ENCODE data around the gene NCAM2.

The NCAM2 gene

DNA sequence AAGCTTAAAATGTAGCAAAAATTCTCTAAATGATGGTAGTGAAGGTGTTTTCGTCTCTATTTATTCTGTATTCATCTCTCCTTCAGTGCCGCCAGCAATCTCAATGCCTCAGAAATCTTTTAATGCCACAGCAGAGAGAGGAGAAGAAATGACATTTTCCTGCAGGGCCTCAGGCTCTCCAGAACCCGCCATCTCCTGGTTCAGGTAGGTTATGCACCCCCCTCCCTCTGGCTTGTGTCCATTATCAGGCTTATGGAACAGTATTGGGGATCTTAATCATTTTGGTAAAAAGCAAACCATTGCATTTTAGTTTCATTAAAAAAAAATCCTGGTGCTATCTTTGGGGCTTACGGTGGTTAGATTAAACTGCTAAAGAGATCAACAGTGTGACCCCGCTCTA lies 326.1 kb downstream of the NCAM2 start:
- H3K9me3 ChIP-seq (ENCODE audit: control insufficient read depth, insufficient read depth, low read depth, low read length): no peaks in the 10 kb centered on the region
- no peaks in the 10 kb centered on the region for H3K36me3 ChIP-seq (ENCODE audit: control insufficient read depth in 2 of 2, insufficient read depth in 1 of 2, low read length in 2 of 2)
- ChIA-PET POLR2A (no interaction called here), CTCF (no interaction called here)
- H3K27ac ChIP-seq (ENCODE audit: extremely low read depth, low read depth, low read length): no peak overlapping the region
- H3K4me1 ChIP-seq (ENCODE audit: control insufficient read depth, insufficient read depth, low read length): no peaks in the 10 kb centered on the region
- no peak overlapping the region for H3K4me3 ChIP-seq (ENCODE audit: low read depth, low read length)
- TF ChIP-seq SP2 (tag by site-specific recombination; IDR thresholded peaks at IDR 0.05): no peak
- TF ChIP-seq, protein P1, sequence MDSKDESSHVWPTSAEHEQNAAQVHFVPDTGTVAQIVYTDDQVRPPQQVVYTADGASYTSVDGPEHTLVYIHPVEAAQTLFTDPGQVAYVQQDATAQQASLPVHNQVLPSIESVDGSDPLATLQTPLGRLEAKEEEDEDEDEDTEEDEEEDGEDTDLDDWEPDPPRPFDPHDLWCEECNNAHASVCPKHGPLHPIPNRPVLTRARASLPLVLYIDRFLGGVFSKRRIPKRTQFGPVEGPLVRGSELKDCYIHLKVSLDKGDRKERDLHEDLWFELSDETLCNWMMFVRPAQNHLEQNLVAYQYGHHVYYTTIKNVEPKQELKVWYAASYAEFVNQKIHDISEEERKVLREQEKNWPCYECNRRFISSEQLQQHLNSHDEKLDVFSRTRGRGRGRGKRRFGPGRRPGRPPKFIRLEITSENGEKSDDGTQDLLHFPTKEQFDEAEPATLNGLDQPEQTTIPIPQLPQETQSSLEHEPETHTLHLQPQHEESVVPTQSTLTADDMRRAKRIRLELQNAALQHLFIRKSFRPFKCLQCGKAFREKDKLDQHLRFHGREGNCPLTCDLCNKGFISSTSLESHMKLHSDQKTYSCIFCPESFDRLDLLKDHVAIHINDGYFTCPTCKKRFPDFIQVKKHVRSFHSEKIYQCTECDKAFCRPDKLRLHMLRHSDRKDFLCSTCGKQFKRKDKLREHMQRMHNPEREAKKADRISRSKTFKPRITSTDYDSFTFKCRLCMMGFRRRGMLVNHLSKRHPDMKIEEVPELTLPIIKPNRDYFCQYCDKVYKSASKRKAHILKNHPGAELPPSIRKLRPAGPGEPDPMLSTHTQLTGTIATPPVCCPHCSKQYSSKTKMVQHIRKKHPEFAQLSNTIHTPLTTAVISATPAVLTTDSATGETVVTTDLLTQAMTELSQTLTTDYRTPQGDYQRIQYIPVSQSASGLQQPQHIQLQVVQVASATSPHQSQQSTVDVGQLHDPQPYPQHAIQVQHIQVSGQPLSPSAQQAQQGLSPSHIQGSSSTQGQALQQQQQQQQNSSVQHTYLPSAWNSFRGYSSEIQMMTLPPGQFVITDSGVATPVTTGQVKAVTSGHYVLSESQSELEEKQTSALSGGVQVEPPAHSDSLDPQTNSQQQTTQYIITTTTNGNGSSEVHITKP (tag by site-specific recombination; IDR thresholded peaks at IDR 0.05): no peak
- TF ChIP-seq ZNF148 (tag by site-specific recombination; IDR thresholded peaks at IDR 0.05; ENCODE audit: borderline replicate concordance): no peak
- TF ChIP-seq ZNF311 (tag by site-specific recombination; IDR thresholded peaks at IDR 0.05; ENCODE audit: borderline replicate concordance): no peak
- TF ChIP-seq ZNF114 (tag by site-specific recombination; IDR thresholded peaks at IDR 0.05): no peak
- no peak for TF ChIP-seq ZFP3 (tag by site-specific recombination; IDR thresholded peaks at IDR 0.05; ENCODE audit: low read depth)
- TF ChIP-seq ZNF837 (tag by site-specific recombination; IDR thresholded peaks at IDR 0.05): no peak
- TF ChIP-seq ZNF768 (tag by site-specific recombination; IDR thresholded peaks at IDR 0.05): no peak
- TF ChIP-seq WT1 (tag by site-specific recombination; IDR thresholded peaks at IDR 0.05): no peak
- TF ChIP-seq ZNF624 (tag by site-specific recombination; IDR thresholded peaks at IDR 0.05): no peak
- no peak for TF ChIP-seq ZNF610 (tag by site-specific recombination; IDR thresholded peaks at IDR 0.05; ENCODE audit: borderline replicate concordance)
- TF ChIP-seq ZNF514 (tag by site-specific recombination; IDR thresholded peaks at IDR 0.05): no peak
- no peak for TF ChIP-seq ZNF701 (tag by site-specific recombination; IDR thresholded peaks at IDR 0.05)
- no peak for TF ChIP-seq ZNF501 (tag by site-specific recombination; IDR thresholded peaks at IDR 0.05)
- TF ChIP-seq ZNF175 (tag by site-specific recombination; IDR thresholded peaks at IDR 0.05): no peak
- TF ChIP-seq HIC1 (tag by site-specific recombination; IDR thresholded peaks at IDR 0.05): no peak
- TF ChIP-seq, protein P2, sequence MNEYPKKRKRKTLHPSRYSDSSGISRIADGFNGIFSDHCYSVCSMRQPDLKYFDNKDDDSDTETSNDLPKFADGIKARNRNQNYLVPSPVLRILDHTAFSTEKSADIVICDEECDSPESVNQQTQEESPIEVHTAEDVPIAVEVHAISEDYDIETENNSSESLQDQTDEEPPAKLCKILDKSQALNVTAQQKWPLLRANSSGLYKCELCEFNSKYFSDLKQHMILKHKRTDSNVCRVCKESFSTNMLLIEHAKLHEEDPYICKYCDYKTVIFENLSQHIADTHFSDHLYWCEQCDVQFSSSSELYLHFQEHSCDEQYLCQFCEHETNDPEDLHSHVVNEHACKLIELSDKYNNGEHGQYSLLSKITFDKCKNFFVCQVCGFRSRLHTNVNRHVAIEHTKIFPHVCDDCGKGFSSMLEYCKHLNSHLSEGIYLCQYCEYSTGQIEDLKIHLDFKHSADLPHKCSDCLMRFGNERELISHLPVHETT (tag by site-specific recombination; IDR thresholded peaks at IDR 0.05): no peak
- TF ChIP-seq, protein P3, sequence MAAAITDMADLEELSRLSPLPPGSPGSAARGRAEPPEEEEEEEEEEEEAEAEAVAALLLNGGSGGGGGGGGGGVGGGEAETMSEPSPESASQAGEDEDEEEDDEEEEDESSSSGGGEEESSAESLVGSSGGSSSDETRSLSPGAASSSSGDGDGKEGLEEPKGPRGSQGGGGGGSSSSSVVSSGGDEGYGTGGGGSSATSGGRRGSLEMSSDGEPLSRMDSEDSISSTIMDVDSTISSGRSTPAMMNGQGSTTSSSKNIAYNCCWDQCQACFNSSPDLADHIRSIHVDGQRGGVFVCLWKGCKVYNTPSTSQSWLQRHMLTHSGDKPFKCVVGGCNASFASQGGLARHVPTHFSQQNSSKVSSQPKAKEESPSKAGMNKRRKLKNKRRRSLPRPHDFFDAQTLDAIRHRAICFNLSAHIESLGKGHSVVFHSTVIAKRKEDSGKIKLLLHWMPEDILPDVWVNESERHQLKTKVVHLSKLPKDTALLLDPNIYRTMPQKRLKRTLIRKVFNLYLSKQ (tag by site-specific recombination; IDR thresholded peaks at IDR 0.05; ENCODE audit: borderline replicate concordance): no peak
- TF ChIP-seq, protein P4, sequence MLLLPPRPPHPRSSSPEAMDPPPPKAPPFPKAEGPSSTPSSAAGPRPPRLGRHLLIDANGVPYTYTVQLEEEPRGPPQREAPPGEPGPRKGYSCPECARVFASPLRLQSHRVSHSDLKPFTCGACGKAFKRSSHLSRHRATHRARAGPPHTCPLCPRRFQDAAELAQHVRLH (tag by site-specific recombination; IDR thresholded peaks at IDR 0.05): no peak
- TF ChIP-seq ZNF138 (tag by site-specific recombination; IDR thresholded peaks at IDR 0.05; ENCODE audit: borderline replicate concordance): no peak
